ENCODE data around the gene CACNA1G. TPM values are rescaled to one million over a fixed set of nuclear protein-coding genes. Genes with fewer than 3 reads are reported as not detected.

The CACNA1G gene
- polyA plus RNA-seq, 1 donor from 2014 or later: 10.9 TPM

DNA sequence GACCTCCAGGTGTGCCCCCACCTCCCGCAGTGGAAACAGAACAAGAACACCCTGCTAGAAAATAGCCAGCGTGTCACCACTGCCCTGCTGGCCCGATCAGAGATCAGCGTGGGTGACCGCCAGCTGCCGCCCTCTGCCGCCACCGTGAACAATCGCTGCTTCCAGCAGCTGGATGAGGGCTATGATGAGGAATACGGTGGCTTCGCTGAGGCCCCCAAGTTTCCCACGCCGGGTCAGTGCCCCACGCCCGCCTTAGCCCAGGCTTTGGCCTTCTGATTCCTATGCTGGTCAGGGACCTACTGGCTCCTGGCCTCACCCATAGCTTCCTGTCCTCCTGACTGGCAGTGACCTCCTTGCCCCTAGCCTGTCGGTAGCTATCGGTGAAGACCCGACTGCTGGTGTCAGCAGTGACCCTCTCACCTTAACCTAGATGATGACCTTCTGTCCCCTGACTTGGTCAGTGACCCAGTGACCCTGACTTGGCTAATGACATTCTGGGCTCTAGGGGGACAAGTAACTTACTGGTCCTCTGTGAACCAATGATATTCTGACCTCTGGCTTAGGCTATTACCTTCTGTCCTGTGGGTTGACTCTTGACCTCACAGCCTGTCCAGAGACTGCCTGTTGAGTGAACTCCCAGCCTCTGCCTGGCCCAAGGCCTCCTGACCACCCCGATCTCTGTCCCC, 11.1 kb upstream of the CACNA1G start:
- Histone ChIP-seq H3K9me3 (ENCODE audit: low read length) (no peaks in the 10 kb centered on the region), H3K36me3 (ENCODE audit: insufficient read depth, low read length) (no peaks in the 10 kb centered on the region), H4K20me1 (ENCODE audit: insufficient read depth) (no peaks in the 10 kb centered on the region), H3K9ac (ENCODE audit: low read length) (no peak overlapping the region), H3K27ac (ENCODE audit: low read length) (no peak overlapping the region), H3K9me2 (ENCODE audit: insufficient read depth, low read length) (no peaks in the 10 kb centered on the region), H3K27me3 (ENCODE audit: insufficient read depth, low read depth, low read length) (no peaks in the 10 kb centered on the region), H2AFZ (ENCODE audit: low read depth, low read length) (no peak overlapping the region), H3K79me2 (replicated peaks; ENCODE audit: insufficient read depth, low read length) (no peaks in the 10 kb centered on the region), H3K4me2 (ENCODE audit: low read length) (no peak overlapping the region), H3F3A (ENCODE audit: insufficient read depth, low read length, poor library complexity, severe bottlenecking) (no peaks in the 10 kb centered on the region), H3K4me3 (ENCODE audit: low read length) (no peak overlapping the region)
- TF ChIP-seq SMC3 (conservative IDR thresholded peaks at IDR 0.05; ENCODE audit: poor library complexity) (no peak), EP300 (conservative IDR thresholded peaks at IDR 0.05; ENCODE audit: poor library complexity, severe bottlenecking) (no peak), MXI1 (conservative IDR thresholded peaks at IDR 0.05; ENCODE audit: poor library complexity, severe bottlenecking) (no peak), EZH2 (IDR thresholded peaks at IDR 0.05; ENCODE audit: borderline replicate concordance, insufficient read depth, low read length, poor library complexity, severe bottlenecking) (no peak), RAD21 (conservative IDR thresholded peaks at IDR 0.05) (no peak), POLR2AphosphoS5 (IDR thresholded peaks at IDR 0.05) (no peak)
- TF ChIP-seq, protein P1, sequence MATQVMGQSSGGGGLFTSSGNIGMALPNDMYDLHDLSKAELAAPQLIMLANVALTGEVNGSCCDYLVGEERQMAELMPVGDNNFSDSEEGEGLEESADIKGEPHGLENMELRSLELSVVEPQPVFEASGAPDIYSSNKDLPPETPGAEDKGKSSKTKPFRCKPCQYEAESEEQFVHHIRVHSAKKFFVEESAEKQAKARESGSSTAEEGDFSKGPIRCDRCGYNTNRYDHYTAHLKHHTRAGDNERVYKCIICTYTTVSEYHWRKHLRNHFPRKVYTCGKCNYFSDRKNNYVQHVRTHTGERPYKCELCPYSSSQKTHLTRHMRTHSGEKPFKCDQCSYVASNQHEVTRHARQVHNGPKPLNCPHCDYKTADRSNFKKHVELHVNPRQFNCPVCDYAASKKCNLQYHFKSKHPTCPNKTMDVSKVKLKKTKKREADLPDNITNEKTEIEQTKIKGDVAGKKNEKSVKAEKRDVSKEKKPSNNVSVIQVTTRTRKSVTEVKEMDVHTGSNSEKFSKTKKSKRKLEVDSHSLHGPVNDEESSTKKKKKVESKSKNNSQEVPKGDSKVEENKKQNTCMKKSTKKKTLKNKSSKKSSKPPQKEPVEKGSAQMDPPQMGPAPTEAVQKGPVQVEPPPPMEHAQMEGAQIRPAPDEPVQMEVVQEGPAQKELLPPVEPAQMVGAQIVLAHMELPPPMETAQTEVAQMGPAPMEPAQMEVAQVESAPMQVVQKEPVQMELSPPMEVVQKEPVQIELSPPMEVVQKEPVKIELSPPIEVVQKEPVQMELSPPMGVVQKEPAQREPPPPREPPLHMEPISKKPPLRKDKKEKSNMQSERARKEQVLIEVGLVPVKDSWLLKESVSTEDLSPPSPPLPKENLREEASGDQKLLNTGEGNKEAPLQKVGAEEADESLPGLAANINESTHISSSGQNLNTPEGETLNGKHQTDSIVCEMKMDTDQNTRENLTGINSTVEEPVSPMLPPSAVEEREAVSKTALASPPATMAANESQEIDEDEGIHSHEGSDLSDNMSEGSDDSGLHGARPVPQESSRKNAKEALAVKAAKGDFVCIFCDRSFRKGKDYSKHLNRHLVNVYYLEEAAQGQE (IDR thresholded peaks at IDR 0.05; ENCODE audit: borderline replicate concordance): no peak
- TF ChIP-seq, protein P2, sequence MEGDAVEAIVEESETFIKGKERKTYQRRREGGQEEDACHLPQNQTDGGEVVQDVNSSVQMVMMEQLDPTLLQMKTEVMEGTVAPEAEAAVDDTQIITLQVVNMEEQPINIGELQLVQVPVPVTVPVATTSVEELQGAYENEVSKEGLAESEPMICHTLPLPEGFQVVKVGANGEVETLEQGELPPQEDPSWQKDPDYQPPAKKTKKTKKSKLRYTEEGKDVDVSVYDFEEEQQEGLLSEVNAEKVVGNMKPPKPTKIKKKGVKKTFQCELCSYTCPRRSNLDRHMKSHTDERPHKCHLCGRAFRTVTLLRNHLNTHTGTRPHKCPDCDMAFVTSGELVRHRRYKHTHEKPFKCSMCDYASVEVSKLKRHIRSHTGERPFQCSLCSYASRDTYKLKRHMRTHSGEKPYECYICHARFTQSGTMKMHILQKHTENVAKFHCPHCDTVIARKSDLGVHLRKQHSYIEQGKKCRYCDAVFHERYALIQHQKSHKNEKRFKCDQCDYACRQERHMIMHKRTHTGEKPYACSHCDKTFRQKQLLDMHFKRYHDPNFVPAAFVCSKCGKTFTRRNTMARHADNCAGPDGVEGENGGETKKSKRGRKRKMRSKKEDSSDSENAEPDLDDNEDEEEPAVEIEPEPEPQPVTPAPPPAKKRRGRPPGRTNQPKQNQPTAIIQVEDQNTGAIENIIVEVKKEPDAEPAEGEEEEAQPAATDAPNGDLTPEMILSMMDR (IDR thresholded peaks at IDR 0.05; ENCODE audit: poor library complexity, severe bottlenecking): no peak

DNA sequence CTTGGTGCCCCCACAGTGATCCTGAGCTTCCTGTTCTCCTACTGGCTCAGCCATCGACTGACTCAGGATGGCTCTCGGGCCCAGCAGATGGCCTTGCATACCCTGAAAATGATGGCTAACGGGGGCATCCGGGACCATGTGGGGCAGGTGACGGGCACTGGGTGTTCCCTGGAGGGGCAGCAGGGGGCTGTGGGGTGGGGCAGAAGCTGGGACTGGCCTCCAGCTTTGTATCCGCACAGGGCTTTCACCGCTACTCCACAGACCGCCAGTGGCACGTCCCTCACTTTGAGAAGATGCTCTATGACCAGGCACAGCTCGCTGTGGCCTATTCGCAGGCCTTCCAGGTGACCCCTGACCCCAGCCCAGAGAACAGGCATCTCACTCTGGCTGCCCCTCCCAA, 10.5 kb upstream of the CACNA1G start:
- Histone ChIP-seq H3K36me3 (ENCODE audit: insufficient read depth, low read length) (no peaks in the 10 kb centered on the region), H3K27ac (ENCODE audit: low read length) (no peak overlapping the region), H3K9me3 (ENCODE audit: low read length) (no peaks in the 10 kb centered on the region), H3F3A (ENCODE audit: insufficient read depth, low read length, poor library complexity, severe bottlenecking) (no peaks in the 10 kb centered on the region), H4K20me1 (ENCODE audit: insufficient read depth) (no peaks in the 10 kb centered on the region), H3K9ac (ENCODE audit: low read length) (no peak overlapping the region), H3K27me3 (ENCODE audit: insufficient read depth, low read depth, low read length) (no peaks in the 10 kb centered on the region), H3K79me2 (replicated peaks; ENCODE audit: insufficient read depth, low read length) (no peaks in the 10 kb centered on the region), H3K4me2 (ENCODE audit: low read length) (no peak overlapping the region), H2AFZ (ENCODE audit: low read depth, low read length) (no peak overlapping the region), H3K9me2 (ENCODE audit: insufficient read depth, low read length) (no peaks in the 10 kb centered on the region), H3K4me3 (ENCODE audit: low read length) (no peak overlapping the region)
- TF ChIP-seq SMC3 (conservative IDR thresholded peaks at IDR 0.05; ENCODE audit: poor library complexity): no peak
- TF ChIP-seq MXI1 (conservative IDR thresholded peaks at IDR 0.05; ENCODE audit: poor library complexity, severe bottlenecking): no peak
- no peak for TF ChIP-seq POLR2AphosphoS5 (IDR thresholded peaks at IDR 0.05)
- TF ChIP-seq, protein P1 (IDR thresholded peaks at IDR 0.05; ENCODE audit: borderline replicate concordance): no peak
- no peak for TF ChIP-seq EP300 (conservative IDR thresholded peaks at IDR 0.05; ENCODE audit: poor library complexity, severe bottlenecking)
- TF ChIP-seq, protein P2 (IDR thresholded peaks at IDR 0.05; ENCODE audit: poor library complexity, severe bottlenecking): no peak
- TF ChIP-seq TAF1 (IDR thresholded peaks at IDR 0.05; ENCODE audit: low read depth): no peak
- no peak for TF ChIP-seq EZH2 (IDR thresholded peaks at IDR 0.05; ENCODE audit: borderline replicate concordance, insufficient read depth, low read length, poor library complexity, severe bottlenecking)
- no peak for TF ChIP-seq RAD21 (conservative IDR thresholded peaks at IDR 0.05)

Data from neural cell (in vitro differentiated cells).